GM12878 (cell line): ENCODE data around the gene PLXNA2. TPM values are rescaled to one million over a fixed set of nuclear protein-coding genes. Genes with fewer than 3 reads are reported as not detected.

Source experiments
- ATAC-seq: fragments of 200-7000 bp; cut with Tn5 transposase; 3 replicates; pipeline ENCODE4 v1.9.1; 2020; ENCODE audit warnings: mild to moderate bottlenecking, moderate library complexity
- BruUV-seq: library from RNA; stranded (reverse); fragments of 400-500 nt; replicated peaks from 2 replicates; lab custom pipeline; 2021; lab: Mats Ljungman, UMichigan
- CTCF ChIA-PET: fragments of 300-600 bp; sonication (Branson Sonifier 250); formaldehyde crosslinking; extraction: SDS; loops from one replicate; lab custom pipeline; 2021; ENCODE audit warnings: inconsistent platforms; lab: Yijun Ruan, JAX
- POLR2A ChIA-PET: fragments of 350-600 bp; formaldehyde crosslinking; extraction: SDS; loops from one replicate; lab custom pipeline; 2021; ENCODE audit warnings: inconsistent platforms; lab: Charles Lee
- RAD21 ChIA-PET: fragments of 300-600 bp; sonication (Branson Sonifier 250); formaldehyde crosslinking; loops from one replicate; lab custom pipeline; 2023; ENCODE audit warnings: antibody characterized with exemption; ENCODE audit not compliant: unreplicated experiment; lab: Charles Lee
- SMC1A ChIA-PET: fragments of 300-600 bp; sonication (Branson Sonifier 250); formaldehyde crosslinking; loops from one replicate; lab custom pipeline; 2023; ENCODE audit not compliant: unreplicated experiment, uncharacterized antibody; lab: Charles Lee
- DNase-seq: peaks from one replicate; pipeline ENCODE4 v3.0.0-alpha.2; 2011; ENCODE audit warnings: low read depth, low spot score
- FAIRE-seq: peaks from 3 replicates; lab custom pipeline; 2011; peaks lifted over from hg19 to GRCh38; lab: Jason Lieb, UNC
- H2AFZ ChIP-seq: 2 replicates; pipeline ENCODE4 v1.6.0; 2011; ENCODE audit warnings: low read depth, low read length, control low read depth; ENCODE audit not compliant: control insufficient read depth
- H3K27ac ChIP-seq: 2 replicates; pipeline ENCODE4 v1.5.1; 2011; ENCODE audit warnings: control low read depth; ENCODE audit not compliant: control insufficient read depth, insufficient read depth
- H3K27me3 ChIP-seq, 2 experiments: replicated peaks in 1 of 2; 2 replicates each; pipeline versions ENCODE4 v1.6.0 to v1.6.1; 2011; ENCODE audit warnings: low read length in 1 of 2; ENCODE audit not compliant: control insufficient read depth in 2 of 2, insufficient read depth in 2 of 2
- H3K36me3 ChIP-seq, 2 experiments: 2 replicates each; pipeline ENCODE4 v1.5.1; 2011; ENCODE audit warnings: low read length in 1 of 2; ENCODE audit not compliant: control insufficient read depth in 2 of 2, insufficient read depth in 2 of 2
- H3K4me1 ChIP-seq: 2 replicates; pipeline ENCODE4 v1.6.1; 2011; ENCODE audit warnings: mild to moderate bottlenecking, low read length, moderate library complexity, mixed read lengths; ENCODE audit not compliant: control insufficient read depth, insufficient read depth
- H3K4me2 ChIP-seq: 2 replicates; pipeline ENCODE4 v1.6.0; 2011; ENCODE audit warnings: control low read depth; ENCODE audit not compliant: control insufficient read depth, insufficient read depth
- H3K4me3 ChIP-seq: fragments of 200-600 bp; sonication (generic); 2 replicates; pipeline ENCODE4 v1.5.1; 2016
- H3K79me2 ChIP-seq: 2 replicates; pipeline ENCODE4 v1.6.0; 2011; ENCODE audit warnings: low read length; ENCODE audit not compliant: control insufficient read depth, insufficient read depth
- H3K9ac ChIP-seq: 2 replicates; pipeline ENCODE4 v1.8.0; 2011; ENCODE audit warnings: low read length, control low read depth, mixed read lengths; ENCODE audit not compliant: control insufficient read depth, insufficient read depth
- H3K9me3 ChIP-seq: replicated peaks from 3 replicates; pipeline ENCODE4 v1.5.1; 2011; ENCODE audit warnings: mild to moderate bottlenecking, low read length; ENCODE audit not compliant: control insufficient read depth, insufficient read depth
- H4K20me1 ChIP-seq: 2 replicates; pipeline ENCODE4 v1.6.0; 2011; ENCODE audit not compliant: control insufficient read depth, insufficient read depth
- EGR1 ChIP-seq, 2 experiments: IDR thresholded peaks; 1 replicate in 1 of 2; 2 replicates in 1 of 2; pipeline ENCODE4 v1.6.1; 2011 to 2012; ENCODE audit warnings: low read depth in 2 of 2, low read length in 2 of 2, borderline replicate concordance in 1 of 2, mild to moderate bottlenecking in 1 of 2, moderate library complexity in 1 of 2
- HDAC2 ChIP-seq: fragments of 200-600 bp; sonication (generic); IDR thresholded peaks from 2 replicates; pipeline ENCODE4 v1.6.1; 2017
- MYC ChIP-seq: IDR thresholded peaks from 2 replicates; pipeline ENCODE4 v1.6.1; 2011; ENCODE audit warnings: mild to moderate bottlenecking, low read length, moderate library complexity, inconsistent platforms; ENCODE audit not compliant: insufficient read depth, insufficient replicate concordance, insufficient read length, severe bottlenecking
- NFYA ChIP-seq: IDR thresholded peaks from 2 replicates; pipeline ENCODE4 v1.6.1; 2011; ENCODE audit warnings: low read depth, mild to moderate bottlenecking, low read length, improper control_type of control experiment, borderline replicate concordance
- NR2C1 ChIP-seq: fragments of 450-650 bp; IDR thresholded peaks from 2 replicates; pipeline ENCODE4 v1.6.1; 2017; ENCODE audit warnings: antibody characterized with exemption, mild to moderate bottlenecking, moderate library complexity
- POLR2AphosphoS2 ChIP-seq: IDR thresholded peaks from 2 replicates; pipeline ENCODE4 v1.6.1; 2011; ENCODE audit warnings: low read depth, mild to moderate bottlenecking, low read length, improper control_type of control experiment, moderate library complexity
- POLR2AphosphoS5 ChIP-seq: IDR thresholded peaks from 2 replicates; pipeline ENCODE4 v1.6.1; 2011; ENCODE audit warnings: mild to moderate bottlenecking, low read length, inconsistent platforms
- RFX5 ChIP-seq: IDR thresholded peaks from 2 replicates; pipeline ENCODE4 v1.6.1; 2011; ENCODE audit warnings: low read depth, low read length, improper control_type of control experiment
- SIN3A ChIP-seq: IDR thresholded peaks from 2 replicates; pipeline ENCODE4 v1.6.1; 2012; ENCODE audit warnings: low read depth, low read length, improper control_type of control experiment
- SMAD5 ChIP-seq: IDR thresholded peaks from 2 replicates; pipeline ENCODE4 v1.6.1; 2016; ENCODE audit warnings: antibody characterized with exemption, low read depth
- TBL1XR1 ChIP-seq: IDR thresholded peaks from 2 replicates; pipeline ENCODE4 v1.6.1; 2012; ENCODE audit warnings: low read depth, low read length, improper control_type of control experiment
- ZNF687 ChIP-seq: fragments of 450-650 bp; IDR thresholded peaks from 2 replicates; pipeline ENCODE4 v1.6.1; 2017; ENCODE audit warnings: mild to moderate bottlenecking, moderate library complexity
- WGBS: methylation state at CpG from one replicate; pipeline ENCODE4 v1.1.6; 2016; ENCODE audit warnings: low lambda C conversion rate; ENCODE audit not compliant: insufficient replicate concordance, insufficient coverage; ENCODE audit errors: missing lambda C conversion rate; 5-methylcytosine and 5-hydroxymethylcytosine counted together
- in situ Hi-C: fragments of 300-500 bp; cut with MboI; formaldehyde crosslinking; loops from 9 replicates; pipeline ENCODE4 v1.14.3; 2018; ENCODE audit warnings: mixed read lengths
- intact Hi-C: fragments of 100-400 bp; cut with micrococcal nuclease; formaldehyde crosslinking; loops from one replicate; pipeline ENCODE4 v1.14.2; 2022; ENCODE audit not compliant: unreplicated experiment
- polyA plus RNA-seq, 11 experiments: library from polyadenylated mRNA; depleted of rRNA in 4 of 11; unstranded in 6 of 11; stranded (reverse) in 5 of 11; fragments of >200 nt; fragmentation: Nextera tagmentation in 4 of 11; fragmentation: Illumina TruSeq in 1 of 11; extraction: Ambion mirVana in 4 of 11; extraction: Trizol in 1 of 11; gene quantifications; 1 replicate in 1 of 11; 2 replicates in 10 of 11; pipeline versions ENCODE4 v1.2.1 to v1.2.3, GENCODE V29; 2011 to 2016; ENCODE audit warnings: inconsistent platforms in 2 of 11, missing spikeins in 2 of 11, low read depth in 1 of 11
- total RNA-seq, 4 experiments: library from RNA; depleted of rRNA in 3 of 4; stranded (reverse); fragments of >200 nt in 3 of 4; fragmentation: Illumina TruSeq in 1 of 4; extraction: Trizol in 1 of 4; gene quantifications; 2 replicates each; pipeline versions ENCODE4 v1.2.1 to v1.2.3, GENCODE V29; 2013 to 2021
- TF ChIP-seq, protein P1 (sequence below): IDR thresholded peaks from 2 replicates; pipeline ENCODE4 v1.6.1; 2012; ENCODE audit warnings: improper control_type of control experiment, low read depth, low read length; ENCODE audit not compliant: insufficient replicate concordance

PLXNA2 gene
- total and polyA plus RNA-seq, 10 of the 15 experiments (the other 5 are each of a cell fraction or from before 2014, with no cell fraction given), result under 0.01 to 0.08 (median 0.07) TPM; not detected in 4

- H3K4me2 ChIP-seq, result no peak overlapping the region
- SMC1A ChIA-PET, result no interaction called here
- H3K27me3 ChIP-seq, result peaks cover 0 to 5% of the 10 kb centered on the region in 2 experiments; a peak in 3 of 4 replicates
- H3K36me3 ChIP-seq, result no peaks in the 10 kb centered on the region
- POLR2A ChIA-PET, result no interaction called here
- H4K20me1 ChIP-seq, result no peaks in the 10 kb centered on the region
- intact Hi-C loops (no loop called here), in situ Hi-C loops (no loop called here)
- no peaks in the 10 kb centered on the region for H3K79me2 ChIP-seq
- H3K4me1 ChIP-seq, result no peaks in the 10 kb centered on the region
- no peak overlapping the region for H3K9ac ChIP-seq
- ATAC-seq (no peak), DNase-seq (no peak), FAIRE-seq (no peak)
- H2AFZ ChIP-seq, result no peak overlapping the region
- H3K27ac ChIP-seq, result no peak overlapping the region
- no peak overlapping the region for H3K4me3 ChIP-seq
- no peaks in the 10 kb centered on the region for H3K9me3 ChIP-seq
- CTCF ChIA-PET, result interaction anchor here (0.6 to 1.2 kb wide), 2 partner anchors 35 to 166 kb away, joined by 3 to 4 read pairs; no protein-coding TSS in a partner anchor
- TF ChIP-seq EGR1 (IDR thresholded peaks at IDR 0.05; ENCODE audit: borderline replicate concordance in 1 of 2, low read depth in 2 of 2, low read length in 2 of 2) (no peak), NR2C1 (no peak), TBL1XR1 (no peak), SIN3A (no peak), SMAD5 (no peak), MYC (no peak), HDAC2 (no peak), POLR2AphosphoS5 (no peak), RFX5 (no peak), POLR2AphosphoS2 (no peak), NFYA (no peak), ZNF687 (no peak)
- TF ChIP-seq, protein P1, sequence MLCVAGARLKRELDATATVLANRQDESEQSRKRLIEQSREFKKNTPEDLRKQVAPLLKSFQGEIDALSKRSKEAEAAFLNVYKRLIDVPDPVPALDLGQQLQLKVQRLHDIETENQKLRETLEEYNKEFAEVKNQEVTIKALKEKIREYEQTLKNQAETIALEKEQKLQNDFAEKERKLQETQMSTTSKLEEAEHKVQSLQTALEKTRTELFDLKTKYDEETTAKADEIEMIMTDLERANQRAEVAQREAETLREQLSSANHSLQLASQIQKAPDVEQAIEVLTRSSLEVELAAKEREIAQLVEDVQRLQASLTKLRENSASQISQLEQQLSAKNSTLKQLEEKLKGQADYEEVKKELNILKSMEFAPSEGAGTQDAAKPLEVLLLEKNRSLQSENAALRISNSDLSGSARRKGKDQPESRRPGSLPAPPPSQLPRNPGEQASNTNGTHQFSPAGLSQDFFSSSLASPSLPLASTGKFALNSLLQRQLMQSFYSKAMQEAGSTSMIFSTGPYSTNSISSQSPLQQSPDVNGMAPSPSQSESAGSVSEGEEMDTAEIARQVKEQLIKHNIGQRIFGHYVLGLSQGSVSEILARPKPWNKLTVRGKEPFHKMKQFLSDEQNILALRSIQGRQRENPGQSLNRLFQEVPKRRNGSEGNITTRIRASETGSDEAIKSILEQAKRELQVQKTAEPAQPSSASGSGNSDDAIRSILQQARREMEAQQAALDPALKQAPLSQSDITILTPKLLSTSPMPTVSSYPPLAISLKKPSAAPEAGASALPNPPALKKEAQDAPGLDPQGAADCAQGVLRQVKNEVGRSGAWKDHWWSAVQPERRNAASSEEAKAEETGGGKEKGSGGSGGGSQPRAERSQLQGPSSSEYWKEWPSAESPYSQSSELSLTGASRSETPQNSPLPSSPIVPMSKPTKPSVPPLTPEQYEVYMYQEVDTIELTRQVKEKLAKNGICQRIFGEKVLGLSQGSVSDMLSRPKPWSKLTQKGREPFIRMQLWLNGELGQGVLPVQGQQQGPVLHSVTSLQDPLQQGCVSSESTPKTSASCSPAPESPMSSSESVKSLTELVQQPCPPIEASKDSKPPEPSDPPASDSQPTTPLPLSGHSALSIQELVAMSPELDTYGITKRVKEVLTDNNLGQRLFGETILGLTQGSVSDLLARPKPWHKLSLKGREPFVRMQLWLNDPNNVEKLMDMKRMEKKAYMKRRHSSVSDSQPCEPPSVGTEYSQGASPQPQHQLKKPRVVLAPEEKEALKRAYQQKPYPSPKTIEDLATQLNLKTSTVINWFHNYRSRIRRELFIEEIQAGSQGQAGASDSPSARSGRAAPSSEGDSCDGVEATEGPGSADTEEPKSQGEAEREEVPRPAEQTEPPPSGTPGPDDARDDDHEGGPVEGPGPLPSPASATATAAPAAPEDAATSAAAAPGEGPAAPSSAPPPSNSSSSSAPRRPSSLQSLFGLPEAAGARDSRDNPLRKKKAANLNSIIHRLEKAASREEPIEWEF, result no peak
- no TSS peak for BruUV-seq
- 0% methylated on average over 2 of the region's 2 CpGs for WGBS
- RAD21 ChIA-PET, result no interaction called here
Observed at GRCh38 chr1:208057056-208057455, 187.1 kb downstream of the PLXNA2 start.
